SJSA1 (cell line): ENCODE measurements around the gene FCN3. TPM values are rescaled to one million over a fixed set of nuclear protein-coding genes. Genes with fewer than 3 reads are reported as not detected.

Source experiments
- DNase-seq, 2 experiments: peaks; one replicate each; pipeline ENCODE4 v3.0.0-alpha.2; 2015 to 2020; ENCODE audit warnings: low spot score in 2 of 2, low read depth in 1 of 2
- H3K27ac ChIP-seq: fragments of 250-450 bp; sonication (Bioruptor Pico); 2 replicates; pipeline ENCODE4 v1.5.1; 2020; ENCODE audit warnings: mild to moderate bottlenecking, moderate library complexity
- H3K27me3 ChIP-seq: fragments of 250-450 bp; sonication (Bioruptor Pico); replicated peaks from 2 replicates; pipeline ENCODE4 v1.5.1; 2020; ENCODE audit warnings: mild to moderate bottlenecking, moderate library complexity
- H3K36me3 ChIP-seq: fragments of 250-450 bp; sonication (Bioruptor Pico); 2 replicates; pipeline ENCODE4 v1.5.1; 2020; ENCODE audit warnings: mild to moderate bottlenecking
- H3K4me1 ChIP-seq: fragments of 250-450 bp; sonication (Bioruptor Pico); replicated peaks from 2 replicates; pipeline ENCODE4 v1.6.1; 2021; ENCODE audit warnings: mild to moderate bottlenecking
- H3K4me3 ChIP-seq: fragments of 250-450 bp; sonication (Bioruptor Pico); 2 replicates; pipeline ENCODE4 v1.5.1; 2020; ENCODE audit warnings: mild to moderate bottlenecking
- H3K9me3 ChIP-seq: fragments of 250-450 bp; sonication (Bioruptor Pico); replicated peaks from 2 replicates; pipeline ENCODE4 v1.5.1; 2020; ENCODE audit warnings: mild to moderate bottlenecking
- total RNA-seq: library from RNA; depleted of rRNA; stranded (reverse); fragments of >200 nt; shearing (Covaris generic); gene quantifications from 2 replicates; pipeline ENCODE4 v1.2.3, GENCODE V29; 2014

The FCN3 gene
- total RNA-seq, 1 experiment from 2014 or later: not detected

DNA sequence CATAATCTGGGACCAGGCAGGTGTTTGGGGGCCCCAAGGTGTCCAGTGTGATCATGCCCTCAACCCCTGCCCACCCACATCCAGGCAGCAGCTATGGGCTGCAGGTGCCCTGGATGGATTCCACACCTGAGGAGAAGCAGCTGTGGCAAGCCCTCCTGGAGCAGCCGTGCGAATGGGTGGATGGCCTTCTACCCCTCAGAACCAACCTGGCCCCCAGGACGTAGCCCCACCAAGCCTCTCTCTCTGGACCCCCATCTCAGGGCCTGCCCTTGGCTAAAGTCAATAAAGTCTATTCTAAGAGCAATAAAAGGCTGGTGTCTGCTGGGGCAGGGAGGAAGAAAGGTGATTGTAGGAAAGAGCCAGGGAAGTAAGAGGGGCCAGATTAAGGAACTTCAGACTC, 21.0 kb downstream of the FCN3 start:
- H3K9me3 ChIP-seq: no peaks in the 10 kb centered on the region
- peaks cover 30% of the 10 kb centered on the region for H3K36me3 ChIP-seq
- no peak for DNase-seq
- H3K4me1 ChIP-seq: peaks cover 16% of the 10 kb centered on the region
- no peak overlapping the region for H3K4me3 ChIP-seq
- H3K27me3 ChIP-seq: no peaks in the 10 kb centered on the region
- H3K27ac ChIP-seq: no peak overlapping the region

- H3K36me3 ChIP-seq: peaks cover 27% of the 10 kb centered on the region
- no peak for DNase-seq
- no peaks in the 10 kb centered on the region for H3K9me3 ChIP-seq
- H3K4me3 ChIP-seq: no peak overlapping the region
- H3K4me1 ChIP-seq: peaks cover 16% of the 10 kb centered on the region
- no peak overlapping the region for H3K27ac ChIP-seq
- H3K27me3 ChIP-seq: no peaks in the 10 kb centered on the region
Observed at GRCh38 chr1:27353166-27353565, 21.5 kb downstream of the FCN3 start.

GRCh38 chr1:27351541-27352107, 23.0 kb downstream of the FCN3 start:
- H3K4me1 ChIP-seq: peaks cover 28% of the 10 kb centered on the region
- H3K27ac ChIP-seq: no peak overlapping the region
- no peak overlapping the region for H3K4me3 ChIP-seq
- H3K27me3 ChIP-seq: no peaks in the 10 kb centered on the region
- no peaks in the 10 kb centered on the region for H3K9me3 ChIP-seq
- DNase-seq: no peak
- H3K36me3 ChIP-seq: peaks cover 13% of the 10 kb centered on the region

DNA sequence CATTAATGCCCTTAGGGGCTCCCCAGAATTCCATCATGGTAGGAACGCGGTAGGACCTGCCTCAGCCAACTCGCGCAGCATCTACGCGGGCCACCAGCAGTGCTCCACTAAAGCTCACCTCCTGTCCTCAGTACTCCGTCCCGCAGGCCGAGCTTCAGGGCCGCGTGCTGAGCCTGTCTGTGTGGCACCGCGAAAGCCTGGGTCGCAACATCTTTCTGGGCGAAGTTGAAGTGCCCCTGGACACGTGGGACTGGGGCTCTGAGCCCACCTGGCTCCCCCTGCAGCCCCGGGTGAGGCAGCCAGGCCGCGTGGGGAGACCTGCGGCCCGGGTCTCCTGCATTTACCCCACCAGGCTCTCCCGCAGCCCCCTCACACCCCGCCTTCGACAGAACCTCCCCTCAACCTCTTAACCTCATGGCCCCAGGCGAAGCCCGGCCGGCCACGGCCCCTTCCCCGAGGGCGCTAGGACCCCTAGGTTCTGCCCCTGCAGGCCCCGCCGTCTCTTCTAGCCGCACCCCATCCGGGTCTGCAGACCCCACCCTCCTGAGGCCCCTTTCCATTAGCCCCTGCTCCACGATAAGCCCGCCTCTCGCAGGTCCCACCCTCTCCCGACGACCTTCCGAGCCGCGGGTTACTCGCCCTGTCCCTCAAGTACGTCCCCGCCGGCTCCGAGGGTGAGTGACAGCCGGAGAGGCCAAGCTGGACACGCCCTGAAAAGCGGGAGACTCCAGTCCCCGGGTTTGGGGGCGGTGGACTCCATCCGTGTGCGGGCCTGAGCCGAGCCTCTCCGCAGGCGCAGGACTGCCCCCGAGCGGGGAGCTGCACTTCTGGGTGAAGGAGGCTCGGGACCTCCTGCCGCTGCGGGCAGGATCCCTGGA, 23.7 kb downstream of the FCN3 start:
- DNase-seq: no peak
- no peaks in the 10 kb centered on the region for H3K27me3 ChIP-seq
- peaks cover 8% of the 10 kb centered on the region for H3K36me3 ChIP-seq
- H3K4me3 ChIP-seq: no peak overlapping the region
- no peaks in the 10 kb centered on the region for H3K9me3 ChIP-seq
- H3K4me1 ChIP-seq: peaks cover 28% of the 10 kb centered on the region
- no peak overlapping the region for H3K27ac ChIP-seq

DNA sequence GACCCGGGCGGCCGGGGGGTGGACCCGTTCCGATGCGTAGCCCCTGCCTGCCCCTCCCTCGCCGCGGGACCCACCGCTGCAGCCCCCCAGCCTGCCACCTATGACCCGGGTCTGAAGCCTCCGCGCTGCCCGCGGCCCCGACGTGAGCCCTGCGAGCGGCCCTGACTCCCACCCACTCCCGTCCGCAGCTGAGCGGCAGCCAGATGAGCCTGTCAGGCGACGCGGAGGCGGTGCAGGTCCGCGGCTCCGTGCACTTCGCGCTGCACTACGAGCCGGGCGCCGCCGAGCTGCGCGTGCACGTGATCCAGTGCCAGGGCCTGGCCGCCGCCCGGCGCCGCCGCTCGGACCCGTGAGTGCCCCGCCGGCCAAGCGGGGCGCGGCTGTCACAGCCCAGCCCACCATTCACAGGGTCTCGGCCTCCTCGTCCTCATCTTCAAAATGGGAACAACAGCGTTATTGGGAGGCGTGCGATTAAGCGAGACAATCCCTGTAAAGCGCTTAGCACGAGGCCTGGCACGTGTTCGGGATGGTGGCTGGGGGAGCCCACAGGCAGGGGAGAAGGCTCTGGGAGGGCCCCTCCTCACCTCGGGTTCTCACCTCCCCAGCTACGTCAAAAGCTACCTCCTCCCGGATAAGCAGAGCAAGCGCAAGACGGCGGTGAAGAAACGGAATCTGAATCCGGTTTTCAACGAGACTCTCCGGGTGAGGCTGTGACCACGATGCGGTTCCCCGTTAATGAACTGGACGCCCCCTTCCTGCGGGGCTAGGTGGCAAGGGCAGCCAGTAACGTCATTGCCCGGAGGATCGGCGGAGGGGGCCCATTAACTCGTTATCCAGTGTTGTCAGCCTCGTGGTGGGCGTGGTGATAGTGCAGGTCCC, 24.6 kb downstream of the FCN3 start:
- Histone ChIP-seq H3K36me3 (no peaks in the 10 kb centered on the region; the same call in 1 of the 2 replicates), H3K4me3 (peak overlapping the region; percentile 46), H3K27me3 (no peaks in the 10 kb centered on the region), H3K4me1 (peaks cover 28% of the 10 kb centered on the region), H3K9me3 (no peaks in the 10 kb centered on the region), H3K27ac (no peak overlapping the region)
- DNase-seq: peak; percentile 60 to 76

DNA sequence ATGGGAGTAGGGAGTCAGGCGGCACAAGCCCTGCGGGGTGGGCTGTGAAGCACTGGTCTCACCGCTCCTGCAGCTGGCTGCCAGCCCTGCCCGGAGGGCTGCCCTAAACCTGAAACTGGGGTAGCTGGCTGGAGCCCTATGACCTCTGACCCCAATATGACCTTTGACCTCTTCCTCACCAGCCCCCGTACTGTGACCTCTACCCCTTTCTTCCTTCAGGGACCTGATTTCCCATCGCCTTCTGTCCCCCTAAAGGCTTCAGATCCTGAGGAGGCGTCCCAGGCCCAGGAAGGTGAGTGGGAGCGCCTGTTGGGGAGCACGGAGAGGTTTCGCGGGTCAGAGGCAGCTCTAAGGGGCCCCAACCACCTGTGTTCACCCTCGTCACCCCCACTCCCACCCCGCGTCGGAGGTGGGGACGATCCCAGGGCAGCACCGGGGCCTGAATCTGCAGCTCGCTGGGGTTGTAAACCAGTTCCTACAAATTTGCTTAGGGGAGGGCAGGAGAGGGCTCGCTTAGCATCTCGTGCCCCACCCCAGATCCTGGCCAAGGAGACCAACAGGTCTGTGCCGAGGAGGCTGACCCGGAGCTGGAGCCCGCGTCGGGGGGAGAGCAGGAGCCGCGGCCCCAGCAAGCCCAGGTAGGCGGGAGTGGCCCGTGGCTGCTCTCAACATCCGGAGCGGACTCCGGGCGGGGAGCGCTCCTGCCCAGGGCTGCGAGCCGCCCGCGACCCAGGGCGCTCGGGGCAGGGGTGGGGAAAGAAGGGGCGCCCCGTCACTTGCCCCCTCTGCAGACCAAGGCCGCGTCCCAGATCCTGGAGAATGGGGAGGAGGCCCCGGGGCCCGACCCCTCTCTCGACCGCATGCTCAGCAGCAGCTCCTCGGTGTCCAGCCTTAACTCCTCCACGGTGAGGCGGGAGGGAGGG, 25.5 kb downstream of the FCN3 start:
- peaks cover 28% of the 10 kb centered on the region for H3K4me1 ChIP-seq
- H3K27ac ChIP-seq: no peak overlapping the region
- H3K27me3 ChIP-seq: no peaks in the 10 kb centered on the region
- peak in 1 of 2 experiments; percentile 68 for DNase-seq
- H3K4me3 ChIP-seq: peak overlapping the region; percentile 46
- no peaks in the 10 kb centered on the region for H3K9me3 ChIP-seq
- H3K36me3 ChIP-seq: no peaks in the 10 kb centered on the region

GRCh38 chr1:27346991-27347624, 27.5 kb downstream of the FCN3 start:
- Histone ChIP-seq H3K27me3 (no peaks in the 10 kb centered on the region), H3K27ac (no peak overlapping the region), H3K9me3 (no peaks in the 10 kb centered on the region), H3K4me1 (peaks cover 31% of the 10 kb centered on the region), H3K4me3 (no peak overlapping the region), H3K36me3 (no peaks in the 10 kb centered on the region)
- peak; percentile 55 to 71 for DNase-seq

DNA sequence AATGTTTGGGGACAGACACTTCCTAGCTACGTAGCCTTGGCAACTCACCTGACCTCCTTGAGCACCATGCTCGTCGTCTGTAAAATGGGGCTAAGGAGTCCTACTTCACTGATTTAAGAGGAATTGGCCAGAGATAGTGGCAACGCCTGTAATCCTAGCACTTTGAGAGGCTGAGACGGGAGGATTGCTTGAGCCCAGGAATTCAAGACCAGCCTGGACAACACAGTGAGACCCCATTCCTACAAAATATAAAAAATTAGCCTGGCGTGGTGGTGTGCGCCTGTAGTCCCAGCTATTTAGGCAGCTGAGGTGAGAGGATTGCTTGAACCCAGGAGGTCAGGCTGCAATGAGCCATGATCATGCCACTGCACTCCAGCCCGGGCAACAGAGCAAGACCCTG, 28.3 kb downstream of the FCN3 start:
- no peak overlapping the region for H3K27ac ChIP-seq
- no peaks in the 10 kb centered on the region for H3K27me3 ChIP-seq
- no peaks in the 10 kb centered on the region for H3K9me3 ChIP-seq
- DNase-seq: no peak
- H3K36me3 ChIP-seq: no peaks in the 10 kb centered on the region
- peaks cover 38% of the 10 kb centered on the region for H3K4me1 ChIP-seq
- H3K4me3 ChIP-seq: no peak overlapping the region

GRCh38 chr1:27345272-27345671, 29.4 kb downstream of the FCN3 start:
- H3K4me1 ChIP-seq: peaks cover 47% of the 10 kb centered on the region
- no peaks in the 10 kb centered on the region for H3K9me3 ChIP-seq
- no peak for DNase-seq
- no peaks in the 10 kb centered on the region for H3K36me3 ChIP-seq
- no peaks in the 10 kb centered on the region for H3K27me3 ChIP-seq
- H3K4me3 ChIP-seq: no peak overlapping the region
- H3K27ac ChIP-seq: no peak overlapping the region

DNA sequence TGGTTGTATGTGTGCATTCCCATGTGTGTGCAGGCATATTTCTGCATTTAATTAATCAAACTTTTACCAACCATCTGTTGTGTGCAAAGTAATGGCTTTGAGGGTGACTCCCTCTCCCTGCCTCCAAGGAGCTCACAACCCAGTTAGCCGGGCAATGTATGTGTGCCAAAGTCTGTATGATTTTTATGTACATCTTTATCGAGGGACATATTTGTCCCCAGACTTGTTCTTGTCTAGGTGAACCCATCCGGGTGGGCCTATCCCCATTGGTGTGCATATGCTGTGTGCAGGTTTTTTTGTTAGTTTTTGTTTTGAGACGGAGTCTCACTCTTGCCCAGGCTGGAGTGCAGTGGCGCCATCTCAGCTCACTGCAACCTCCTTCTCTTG, 31.0 kb downstream of the FCN3 start:
- Histone ChIP-seq H3K27ac (no peak overlapping the region), H3K4me1 (peaks cover 31% of the 10 kb centered on the region), H3K36me3 (peaks cover 3% of the 10 kb centered on the region; the same call in 1 of the 2 replicates), H3K4me3 (no peak overlapping the region), H3K9me3 (no peaks in the 10 kb centered on the region), H3K27me3 (no peaks in the 10 kb centered on the region)
- DNase-seq: no peak

DNA sequence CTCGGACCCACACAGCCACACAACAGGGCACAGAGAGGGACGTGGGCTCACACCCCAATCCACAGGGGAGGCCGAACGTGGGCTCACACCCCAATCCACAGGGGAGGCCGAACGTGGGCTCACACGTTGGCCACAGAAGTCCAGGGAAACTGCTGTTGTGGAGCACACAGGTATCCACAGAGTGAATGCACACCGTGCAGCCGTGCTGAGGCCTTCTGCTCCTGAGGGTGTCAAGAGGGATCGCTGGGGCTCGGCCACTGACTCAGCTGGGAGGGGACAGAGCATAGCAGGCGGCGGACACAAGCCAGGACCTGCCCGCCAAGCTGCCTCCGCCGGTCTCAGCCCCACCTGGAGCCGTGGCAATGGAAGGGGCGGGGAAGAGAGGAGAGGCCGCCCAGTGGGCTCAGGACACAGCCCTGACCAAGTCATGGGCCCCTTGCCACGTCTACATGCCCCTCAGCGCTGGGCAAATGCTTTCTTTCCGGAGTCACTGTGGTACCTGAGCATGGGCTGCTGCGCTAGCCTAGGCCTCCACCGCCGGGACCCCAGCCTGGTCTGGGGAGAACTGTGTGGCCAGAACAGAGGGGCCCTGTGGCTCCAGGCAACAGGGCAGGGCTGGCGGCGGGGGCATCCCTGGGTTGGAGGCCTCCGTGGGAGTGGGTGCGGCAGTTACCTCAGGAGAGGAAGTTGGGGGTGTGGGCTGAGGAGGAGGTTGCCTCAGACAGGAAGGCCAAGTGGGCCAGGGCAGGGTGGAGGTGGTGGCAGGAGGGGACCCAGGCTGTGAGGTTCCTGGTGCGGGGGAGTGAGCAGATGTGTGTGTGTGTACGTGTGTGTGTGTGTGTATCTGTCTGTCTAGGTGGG, 31.6 kb downstream of the FCN3 start:
- Histone ChIP-seq H3K9me3 (no peaks in the 10 kb centered on the region), H3K36me3 (peaks cover 8% of the 10 kb centered on the region; the same call in 1 of the 2 replicates), H3K4me1 (peaks cover 31% of the 10 kb centered on the region), H3K27me3 (no peaks in the 10 kb centered on the region), H3K4me3 (no peak overlapping the region), H3K27ac (no peak overlapping the region)
- no peak for DNase-seq

- Histone ChIP-seq H3K36me3 (peaks cover 8% of the 10 kb centered on the region; the same call in 1 of the 2 replicates), H3K4me3 (no peak overlapping the region), H3K27ac (no peak overlapping the region), H3K9me3 (no peaks in the 10 kb centered on the region), H3K27me3 (no peaks in the 10 kb centered on the region), H3K4me1 (peaks cover 26% of the 10 kb centered on the region)
- DNase-seq: no peak
Observed at GRCh38 chr1:27342391-27342777, 32.2 kb downstream of the FCN3 start.
